Measurements from ENCODE around the gene PLEKHG2.

The PLEKHG2 gene

GRCh38 chr19:39380521-39381502, 31.7 kb upstream of the PLEKHG2 start:
- H3K79me2 ChIP-seq (ENCODE audit: control insufficient read depth, insufficient read depth, low read length, poor library complexity), result no peaks in the 10 kb centered on the region
- no peaks in the 10 kb centered on the region for H3K79me1 ChIP-seq (ENCODE audit: low read length)
- H4K12ac ChIP-seq (ENCODE audit: low read depth, low read length), result no peak overlapping the region
- no peak overlapping the region for H3K4me3 ChIP-seq (ENCODE audit: low read depth, low read length)
- H2AK5ac ChIP-seq (ENCODE audit: low read length), result no peak overlapping the region
- H2BK120ac ChIP-seq (ENCODE audit: insufficient read depth, low read length, poor library complexity), result no peak overlapping the region
- H4K8ac ChIP-seq (ENCODE audit: low read depth, low read length), result no peak overlapping the region
- no peak overlapping the region for H4K91ac ChIP-seq (ENCODE audit: low read depth, low read length)
- no peak overlapping the region for H2BK5ac ChIP-seq (ENCODE audit: low read depth, low read length, poor library complexity)
- no peak overlapping the region for H3K9ac ChIP-seq (ENCODE audit: low read length)
- H3K4ac ChIP-seq (ENCODE audit: low read depth, low read length), result no peak overlapping the region
- H3K23ac ChIP-seq (ENCODE audit: low read length), result no peak overlapping the region
- H3K9me3 ChIP-seq (ENCODE audit: insufficient read depth, low read depth, low read length), result no peaks in the 10 kb centered on the region
- H2BK12ac ChIP-seq (ENCODE audit: low read length), result no peak overlapping the region
- peaks cover 80 to 94% of the 10 kb centered on the region in 2 experiments for H3K36me3 ChIP-seq (ENCODE audit: control insufficient read depth in 1 of 2, insufficient read depth in 2 of 2, low read length in 2 of 2)
- H3K27me3 ChIP-seq (ENCODE audit: insufficient read depth, low read length), result no peaks in the 10 kb centered on the region
- no peak for DNase-seq
- no peak overlapping the region for H3K18ac ChIP-seq (ENCODE audit: low read length)
- no CpG with 5 or more reads among the region's 17 CpGs for WGBS (ENCODE audit: extremely low coverage, insufficient coverage, insufficient read length)
- no peak overlapping the region for H3K14ac ChIP-seq (ENCODE audit: low read length)
- H2AFZ ChIP-seq (ENCODE audit: insufficient read depth, low read length, poor library complexity), result no peak overlapping the region
- no peak overlapping the region for H3K27ac ChIP-seq (ENCODE audit: low read depth, low read length)
- H3K4me1 ChIP-seq (ENCODE audit: control insufficient read depth in 1 of 2, insufficient read depth in 2 of 2, low read length in 2 of 2), result no peaks in the 10 kb centered on the region
- no peak overlapping the region for H3K4me2 ChIP-seq (ENCODE audit: low read length)

GRCh38 chr19:39381910-39382611, 30.4 kb upstream of the PLEKHG2 start:
- DNase-seq, result peak in 1 of 2 donors; percentile 41
- Histone ChIP-seq H3K79me2 (ENCODE audit: control insufficient read depth, insufficient read depth, low read length, poor library complexity) (no peaks in the 10 kb centered on the region), H3K14ac (ENCODE audit: low read length) (no peak overlapping the region), H3K79me1 (ENCODE audit: low read length) (no peaks in the 10 kb centered on the region), H3K4me1 (ENCODE audit: control insufficient read depth in 1 of 2, insufficient read depth in 2 of 2, low read length in 2 of 2) (no peaks in the 10 kb centered on the region), H2AFZ (ENCODE audit: insufficient read depth, low read length, poor library complexity) (no peak overlapping the region), H3K9me3 (ENCODE audit: insufficient read depth, low read depth, low read length) (no peaks in the 10 kb centered on the region), H4K8ac (ENCODE audit: low read depth, low read length) (no peak overlapping the region), H2BK120ac (ENCODE audit: insufficient read depth, low read length, poor library complexity) (no peak overlapping the region), H3K4me2 (ENCODE audit: low read length) (no peak overlapping the region), H3K27me3 (ENCODE audit: insufficient read depth, low read length) (no peaks in the 10 kb centered on the region), H3K9ac (ENCODE audit: low read length) (no peak overlapping the region), H2BK5ac (ENCODE audit: low read depth, low read length, poor library complexity) (no peak overlapping the region), H3K23ac (ENCODE audit: low read length) (no peak overlapping the region), H4K12ac (ENCODE audit: low read depth, low read length) (no peak overlapping the region), H2AK5ac (ENCODE audit: low read length) (no peak overlapping the region), H3K36me3 (ENCODE audit: control insufficient read depth in 1 of 2, insufficient read depth in 2 of 2, low read length in 2 of 2) (peaks cover 78 to 93% of the 10 kb centered on the region in 2 experiments), H2BK12ac (ENCODE audit: low read length) (no peak overlapping the region), H3K4me3 (ENCODE audit: low read depth, low read length) (no peak overlapping the region), H3K27ac (ENCODE audit: low read depth, low read length) (no peak overlapping the region), H3K4ac (ENCODE audit: low read depth, low read length) (no peak overlapping the region), H4K91ac (ENCODE audit: low read depth, low read length) (no peak overlapping the region), H3K18ac (ENCODE audit: low read length) (no peak overlapping the region)
- WGBS (ENCODE audit: extremely low coverage, insufficient coverage, insufficient read length), result no CpG with 5 or more reads among the region's 10 CpGs

- no peaks in the 10 kb centered on the region for H3K79me2 ChIP-seq (ENCODE audit: control insufficient read depth, insufficient read depth, low read length, poor library complexity)
- H3K4me2 ChIP-seq (ENCODE audit: low read length), result no peak overlapping the region
- H3K36me3 ChIP-seq (ENCODE audit: control insufficient read depth in 1 of 2, insufficient read depth in 2 of 2, low read length in 2 of 2), result peaks cover 69 to 86% of the 10 kb centered on the region in 2 experiments
- no peaks in the 10 kb centered on the region for H3K4me1 ChIP-seq (ENCODE audit: control insufficient read depth in 1 of 2, insufficient read depth in 2 of 2, low read length in 2 of 2)
- H3K79me1 ChIP-seq (ENCODE audit: low read length), result no peaks in the 10 kb centered on the region
- no peak for DNase-seq
- H2BK120ac ChIP-seq (ENCODE audit: insufficient read depth, low read length, poor library complexity), result no peak overlapping the region
- no peak overlapping the region for H4K91ac ChIP-seq (ENCODE audit: low read depth, low read length)
- no peak overlapping the region for H3K27ac ChIP-seq (ENCODE audit: low read depth, low read length)
- H3K9me3 ChIP-seq (ENCODE audit: insufficient read depth, low read depth, low read length), result no peaks in the 10 kb centered on the region
- no peak overlapping the region for H2BK5ac ChIP-seq (ENCODE audit: low read depth, low read length, poor library complexity)
- no CpG with 5 or more reads among the region's 18 CpGs for WGBS (ENCODE audit: extremely low coverage, insufficient coverage, insufficient read length)
- H2AFZ ChIP-seq (ENCODE audit: insufficient read depth, low read length, poor library complexity), result no peak overlapping the region
- H3K4ac ChIP-seq (ENCODE audit: low read depth, low read length), result no peak overlapping the region
- H3K27me3 ChIP-seq (ENCODE audit: insufficient read depth, low read length), result no peaks in the 10 kb centered on the region
- H3K4me3 ChIP-seq (ENCODE audit: low read depth, low read length), result no peak overlapping the region
- no peak overlapping the region for H2AK5ac ChIP-seq (ENCODE audit: low read length)
- H4K8ac ChIP-seq (ENCODE audit: low read depth, low read length), result no peak overlapping the region
- H3K18ac ChIP-seq (ENCODE audit: low read length), result no peak overlapping the region
- no peak overlapping the region for H3K14ac ChIP-seq (ENCODE audit: low read length)
- H3K23ac ChIP-seq (ENCODE audit: low read length), result no peak overlapping the region
- H2BK12ac ChIP-seq (ENCODE audit: low read length), result no peak overlapping the region
- H4K12ac ChIP-seq (ENCODE audit: low read depth, low read length), result no peak overlapping the region
- H3K9ac ChIP-seq (ENCODE audit: low read length), result no peak overlapping the region
These were observed 29.3 kb upstream of the PLEKHG2 start for GRCh38 chr19:39382991-39383828.
